Stomach (tissue), 4 donors: ENCODE results near the gene AQP7.

Experiments
- CTCF ChIP-seq, 7 experiments: fragments of 450-650 bp in 4 of 7; fragments of 200-600 bp in 3 of 7; sonication (generic) in 3 of 7; IDR thresholded peaks; one replicate each; pipeline ENCODE4 v1.5.1; 2016 to 2019; ENCODE audit warnings: antibody characterized with exemption in 7 of 7, control low read depth in 2 of 7, mild to moderate bottlenecking in 1 of 7
- POLR2A ChIP-seq, 4 donors: fragments of 450-650 bp; IDR thresholded peaks; one replicate each; pipeline ENCODE4 v1.6.1; 2016; ENCODE audit warnings: antibody characterized with exemption in 4 of 4, control low read depth in 2 of 4, mild to moderate bottlenecking in 1 of 4, moderate library complexity in 1 of 4

- TF ChIP-seq CTCF (IDR thresholded peaks at IDR 0.05): no peak
- TF ChIP-seq POLR2A (IDR thresholded peaks at IDR 0.05): no peak
Measured at GRCh38 chr9:33388110-33388994, 14.0 kb downstream of the AQP7 start.
